Dermis blood vessel endothelial cell (primary cell): Measurements from ENCODE around the gene ZNF835. TPM values are rescaled to one million over a fixed set of nuclear protein-coding genes. Genes with fewer than 3 reads are reported as not detected.
"Not testable (repeated sequence)": the region's sequence is repeated elsewhere in the genome, so short reads cannot be mapped to it uniquely, and the experiment has no call there.

Source experiments
- DNase-seq: peaks from one replicate; pipeline ENCODE4 v3.0.0; 2010
- total RNA-seq: library from RNA; depleted of rRNA; stranded (reverse); fragments of >200 nt; gene quantifications from 2 replicates; pipeline ENCODE4 v1.2.3, GENCODE V29; 2014

Gene ZNF835
- 0.65 and 0.68 TPM in 2 replicates for total RNA-seq

DNA sequence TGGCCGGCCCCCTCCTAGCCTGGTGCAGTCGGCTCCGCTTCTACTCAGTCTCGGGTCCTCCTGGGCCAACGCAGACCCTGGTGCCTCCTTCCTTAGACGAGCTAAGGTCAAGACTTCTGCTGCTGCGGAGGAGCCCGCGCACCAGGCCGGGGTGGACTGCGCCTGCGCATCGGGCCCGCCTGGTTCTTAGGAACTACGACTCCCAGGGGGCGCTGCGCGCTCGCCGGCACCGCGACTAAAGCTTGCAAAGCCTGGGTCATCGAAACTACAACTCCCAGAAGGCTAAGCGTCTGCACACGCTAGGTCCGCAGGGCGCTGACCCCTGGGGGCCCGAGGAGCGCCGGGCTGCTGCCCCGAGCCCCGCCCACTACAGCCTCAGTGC lies at the start of gene ZNF835:
TSS of gene ZNF835 (minus strand) at position 145 of the 382 bp plus-strand sequence. CDS start 6,559 bp downstream, outside the sequence.
- DNase-seq, result peak; percentile 27

GRCh38 chr19:56720281-56720680 lies 48.7 kb upstream of the ZNF835 start:
- DNase-seq, result peak; percentile 35

DNA sequence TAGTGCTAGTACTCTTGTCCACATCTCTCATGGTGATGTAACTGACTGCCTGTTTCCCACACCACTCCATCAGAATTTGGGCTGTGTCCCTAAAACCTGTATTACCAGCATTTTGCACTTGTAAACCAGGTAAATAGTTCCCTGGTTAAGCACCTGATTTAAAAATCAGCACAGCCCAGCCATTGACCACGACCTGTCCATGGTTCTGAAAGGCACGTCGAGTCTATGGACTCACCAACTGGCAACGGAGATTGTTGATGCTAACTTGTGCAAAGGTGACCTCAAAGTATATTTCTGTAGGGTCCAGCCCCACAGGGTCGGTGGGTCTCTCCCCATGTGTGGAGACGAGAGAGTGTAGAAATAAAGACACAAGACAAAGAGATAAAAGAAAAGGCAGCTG lies 46.7 kb upstream of the ZNF835 start:
- no peak for DNase-seq

GRCh38 chr19:56712611-56713276 lies 41.2 kb upstream of the ZNF835 start:
- no peak for DNase-seq

- no peak for DNase-seq
Observed at GRCh38 chr19:56710437-56710836, 38.9 kb upstream of the ZNF835 start.

DNA sequence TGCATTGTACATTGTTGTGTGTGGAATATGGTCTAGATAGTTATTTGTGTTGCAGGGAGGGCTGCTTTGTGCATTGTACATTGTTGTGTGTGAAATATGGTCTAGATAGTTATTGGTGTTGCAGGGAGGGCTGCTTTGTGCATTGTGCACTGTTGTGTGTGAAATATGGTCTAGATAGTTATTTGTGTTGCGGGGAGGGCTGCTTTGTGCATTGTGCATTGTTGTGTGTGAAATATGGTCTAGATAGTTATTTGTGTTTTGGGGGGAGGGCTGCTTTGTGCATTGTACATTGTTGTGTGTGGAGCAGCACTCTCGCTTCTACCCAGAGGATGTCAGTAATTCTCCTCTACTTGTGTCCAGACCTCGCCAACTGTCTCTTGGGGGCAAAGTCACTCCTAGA lies 36.3 kb upstream of the ZNF835 start:
- DNase-seq, result no peak

- peak; percentile 3 for DNase-seq
Observed at GRCh38 chr19:56705939-56706338, 34.4 kb upstream of the ZNF835 start.

DNA sequence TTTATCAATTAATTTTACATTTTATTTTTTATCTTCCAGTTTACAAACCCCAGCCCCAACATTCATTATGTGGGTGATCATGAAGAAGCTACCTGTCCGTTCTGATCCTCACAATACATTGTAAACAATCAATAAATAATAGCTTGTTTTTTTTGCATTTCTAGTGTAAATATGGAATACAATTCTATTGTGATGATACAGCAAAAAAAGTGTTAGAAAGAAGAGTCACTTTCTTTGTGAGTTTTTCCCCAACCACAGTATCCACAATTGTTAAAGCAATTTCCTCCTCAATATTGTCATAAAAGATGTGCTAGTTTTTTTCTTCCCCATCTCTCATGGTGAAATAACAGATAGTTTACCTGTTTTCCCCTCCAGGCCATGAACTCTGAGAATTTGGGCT lies 30.3 kb upstream of the ZNF835 start:
- no peak for DNase-seq

DNA sequence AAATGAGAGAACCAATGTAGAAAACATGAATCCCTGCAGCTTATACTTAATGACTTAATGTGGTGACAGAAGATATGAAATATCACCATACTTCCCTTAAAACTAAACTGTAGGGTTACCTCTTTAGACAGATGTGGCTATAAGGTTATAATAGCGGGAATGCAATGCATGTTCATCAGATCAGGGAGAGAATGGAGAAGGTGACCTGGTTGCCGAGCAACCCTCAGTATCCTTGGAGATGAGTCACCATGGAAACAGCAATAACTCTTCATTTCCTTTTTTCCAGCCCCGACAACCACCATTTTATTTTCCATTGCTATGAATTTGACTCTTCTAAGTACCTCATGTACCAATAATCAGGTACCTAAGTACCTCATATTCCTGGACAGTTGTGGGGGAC lies 28.0 kb upstream of the ZNF835 start:
- DNase-seq, result no peak

DNA sequence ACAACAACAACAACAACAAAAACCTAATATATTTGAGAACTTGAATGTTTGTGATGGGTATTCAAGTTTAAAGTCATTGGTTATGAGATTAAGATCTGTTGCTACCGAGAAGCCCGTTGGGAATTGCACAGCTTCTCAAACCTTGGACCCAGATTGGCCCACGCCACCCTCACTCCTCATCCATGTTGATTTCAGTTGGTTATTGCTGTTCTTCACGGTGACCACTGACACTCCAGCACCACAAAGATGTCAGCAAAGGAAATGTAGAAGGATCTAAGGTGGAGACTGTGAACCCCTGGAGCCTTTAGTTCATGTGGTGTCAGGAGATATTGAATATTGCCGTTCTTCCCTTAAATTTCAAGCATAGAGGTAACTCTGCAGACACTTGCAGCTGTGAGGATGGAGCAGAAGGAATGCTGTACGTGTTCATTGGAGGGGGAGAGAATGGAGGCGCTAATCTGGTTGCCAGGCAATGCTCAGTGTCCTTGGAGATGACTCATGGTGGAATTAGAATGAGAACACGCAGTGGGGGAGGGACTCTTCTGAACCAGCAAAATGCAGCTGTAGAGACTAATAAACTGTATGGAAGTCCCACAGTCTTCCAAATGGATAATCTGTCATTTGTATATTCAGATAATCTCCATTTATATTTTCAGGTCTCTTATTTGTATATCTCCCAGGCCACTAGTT lies 20.8 kb upstream of the ZNF835 start:
- no peak for DNase-seq

DNA sequence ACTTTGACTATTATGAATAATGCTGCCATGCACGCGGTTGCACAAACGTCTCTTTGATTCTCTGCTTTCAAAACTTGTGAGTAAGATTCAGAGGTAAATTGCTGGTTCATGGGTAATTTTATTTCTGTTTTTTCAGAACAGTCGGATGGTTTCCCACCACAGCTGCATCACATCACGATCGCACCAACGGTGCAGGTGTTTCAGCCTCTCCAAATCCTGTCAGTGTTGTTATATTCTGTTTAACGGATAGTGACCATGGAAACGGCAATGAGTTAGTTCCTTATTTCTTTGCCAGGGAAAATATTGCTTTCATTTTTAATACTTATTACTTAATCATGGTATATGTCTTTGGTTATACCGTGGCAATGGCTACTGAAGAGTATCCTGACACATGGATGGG lies 19.1 kb upstream of the ZNF835 start:
- no peak for DNase-seq

DNA sequence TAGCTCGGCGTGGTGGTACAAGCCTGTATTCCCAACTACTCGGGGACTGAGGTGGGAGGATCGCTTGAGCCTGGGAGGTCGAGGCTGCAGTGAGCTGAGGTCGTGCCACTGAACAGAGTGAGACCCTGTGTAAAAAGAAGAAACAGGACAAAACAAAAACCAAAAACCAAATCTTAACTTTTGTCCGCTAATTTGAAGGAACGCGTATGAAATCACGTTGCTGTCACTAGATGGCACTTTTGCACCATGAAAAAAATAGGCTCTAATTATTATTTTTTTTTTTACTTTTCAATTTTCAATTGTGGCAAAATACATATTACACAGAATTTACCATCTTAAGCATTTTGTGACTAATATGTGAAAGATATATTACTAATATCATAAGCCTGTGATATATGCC lies 17.6 kb upstream of the ZNF835 start:
- DNase-seq, result no peak

- no peak for DNase-seq
Observed at GRCh38 chr19:56687031-56687430, 15.5 kb upstream of the ZNF835 start.

- no peak for DNase-seq
Observed at GRCh38 chr19:56683116-56683515, 11.6 kb upstream of the ZNF835 start.

DNA sequence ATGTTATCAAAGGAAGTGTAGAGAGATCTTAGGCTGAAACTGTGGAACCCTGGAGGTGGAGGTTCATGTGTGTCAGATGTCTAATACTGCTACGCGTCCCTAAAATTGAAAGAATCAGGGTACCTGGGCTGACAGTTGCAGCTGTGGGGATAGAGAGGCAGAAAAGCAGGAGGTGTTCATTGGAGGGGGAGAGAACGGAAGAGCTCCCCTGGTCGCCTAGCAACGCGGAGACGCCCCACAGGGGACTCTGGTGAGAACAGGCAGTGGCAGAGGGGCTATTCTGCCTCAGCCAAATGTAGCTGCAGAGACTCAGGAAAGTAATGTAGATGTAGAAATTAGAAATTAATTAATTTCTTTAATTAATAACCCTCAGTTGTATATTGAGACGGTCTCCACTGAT lies 10.1 kb upstream of the ZNF835 start:
- DNase-seq, result no peak

DNA sequence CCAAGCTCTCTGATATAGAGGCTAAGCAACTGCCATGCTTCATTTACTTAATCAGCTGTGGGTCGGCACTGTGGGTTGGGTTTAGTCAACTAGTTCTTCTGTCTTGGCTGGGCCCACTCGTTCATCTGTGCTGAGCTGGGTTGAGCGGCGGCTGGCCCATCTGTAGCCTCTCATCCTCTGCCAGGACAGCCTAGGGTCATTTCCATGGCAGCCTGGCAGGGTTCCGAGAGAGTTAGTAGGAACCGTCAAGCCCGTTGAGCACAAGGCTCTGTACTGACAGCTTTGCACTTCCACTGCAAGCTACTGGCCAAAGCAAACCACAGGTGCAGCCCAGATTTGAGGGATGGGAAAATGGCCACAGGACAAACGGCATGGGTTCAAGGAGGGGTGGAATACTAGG lies 6.6 kb upstream of the ZNF835 start:
- DNase-seq, result no peak

GRCh38 chr19:56672610-56673009 lies 1.1 kb upstream of the ZNF835 start:
- DNase-seq, result not testable (repeated sequence)

DNA sequence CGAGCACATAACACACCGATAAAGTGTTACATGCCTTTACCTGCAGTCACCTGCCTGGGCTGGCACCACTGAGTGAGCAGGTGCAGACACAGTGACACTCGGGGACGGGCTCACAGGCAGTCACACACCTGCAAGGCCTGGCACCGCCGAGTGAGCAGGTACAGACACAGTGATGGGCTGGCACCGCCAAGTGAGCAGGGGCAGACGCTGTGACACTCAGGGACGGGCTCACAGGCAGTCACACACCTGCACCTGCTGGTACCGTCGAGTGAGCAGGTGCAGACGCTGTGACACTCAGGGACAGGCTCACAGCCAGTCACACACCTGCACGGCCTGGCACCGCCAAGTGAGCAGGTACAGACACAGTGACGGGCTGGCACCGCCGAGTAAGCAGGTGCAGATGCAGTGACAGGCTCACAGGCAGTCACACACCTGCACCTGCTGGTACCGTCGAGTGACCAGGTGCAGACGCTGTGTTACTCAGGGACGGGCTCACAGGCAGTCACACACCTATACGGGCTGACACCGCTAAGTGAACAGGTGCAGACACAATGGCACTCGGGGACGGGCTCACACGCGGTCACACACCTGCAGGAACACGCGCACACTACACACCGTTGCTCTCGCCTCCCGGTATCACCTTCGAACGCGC lies 470 bp downstream of the ZNF835 start:
- no peak for DNase-seq

DNA sequence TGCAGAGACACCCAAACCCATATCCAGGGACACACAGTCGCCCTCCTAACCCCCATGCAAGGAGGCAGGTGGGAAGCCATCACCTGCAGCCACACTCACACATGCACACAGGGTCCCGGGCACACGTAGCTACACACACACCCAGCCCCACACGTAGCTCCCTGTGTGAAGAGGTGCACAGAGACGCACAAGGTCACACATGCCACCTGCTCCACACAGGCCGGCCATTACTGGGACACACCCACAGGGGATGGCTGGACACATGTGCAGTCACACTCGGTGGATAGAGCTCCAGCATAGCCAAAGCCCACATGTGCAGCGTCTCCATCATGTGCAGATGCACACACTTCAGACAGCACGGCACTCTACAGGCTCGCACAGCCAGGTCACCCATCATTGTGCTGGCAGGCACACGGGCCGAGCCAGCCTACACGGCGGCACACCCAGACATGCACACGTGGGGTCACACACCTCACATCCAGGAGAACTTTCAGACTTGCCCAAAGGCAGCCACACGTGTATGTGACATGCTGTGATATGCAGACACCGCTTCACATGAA lies 1.1 kb downstream of the ZNF835 start:
- DNase-seq, result no peak

- no peak for DNase-seq
Observed at GRCh38 chr19:56668676-56669075, 2.9 kb downstream of the ZNF835 start.

DNA sequence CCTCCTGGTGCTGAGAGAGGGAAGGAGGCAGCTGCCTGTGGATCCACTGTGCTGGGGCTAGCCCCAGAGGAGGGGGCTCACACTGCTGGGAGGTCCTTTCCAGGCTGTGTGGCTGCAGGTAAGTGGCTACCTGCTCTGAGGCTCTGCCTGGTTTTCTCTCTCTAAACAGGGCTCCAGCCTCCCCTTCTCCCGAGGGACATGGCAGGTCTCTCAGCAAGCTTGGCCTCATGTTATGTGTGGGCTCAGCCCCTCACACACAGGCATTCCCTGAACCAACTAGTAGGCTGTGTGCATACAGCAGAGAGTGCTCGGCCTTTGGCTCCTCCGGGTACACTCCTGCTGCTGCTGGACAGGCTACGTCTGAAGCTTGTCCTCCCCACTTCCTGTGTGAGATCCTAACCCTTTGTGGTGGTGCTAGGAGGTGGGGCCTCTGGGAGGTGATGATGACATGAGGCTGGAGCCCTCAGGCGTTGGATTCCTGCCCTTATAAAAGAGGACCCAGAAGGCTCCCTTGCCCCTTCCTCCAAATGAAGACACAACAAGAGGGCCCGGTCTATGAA lies 4.2 kb downstream of the ZNF835 start:
- no peak for DNase-seq

DNA sequence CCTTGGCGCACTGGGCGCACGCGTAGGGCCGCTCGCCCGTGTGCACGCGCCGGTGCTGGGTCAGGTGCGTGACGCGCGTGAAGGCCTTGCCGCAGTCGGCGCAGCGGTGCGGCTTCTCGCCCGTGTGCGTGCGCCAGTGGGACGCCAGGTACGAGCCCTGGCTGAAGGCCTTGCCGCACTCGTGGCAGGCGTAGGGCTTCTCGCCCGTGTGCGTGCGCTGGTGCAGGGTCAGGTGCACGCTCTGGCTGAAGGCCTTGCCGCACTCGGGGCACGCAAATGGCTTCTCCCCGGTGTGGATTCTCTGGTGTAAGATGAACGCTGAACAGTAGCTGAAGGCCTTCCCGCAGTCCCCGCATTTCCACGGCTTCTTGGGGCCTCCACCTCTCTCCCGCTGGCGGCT lies 7.0 kb downstream of the ZNF835 start:
- no peak for DNase-seq

DNA sequence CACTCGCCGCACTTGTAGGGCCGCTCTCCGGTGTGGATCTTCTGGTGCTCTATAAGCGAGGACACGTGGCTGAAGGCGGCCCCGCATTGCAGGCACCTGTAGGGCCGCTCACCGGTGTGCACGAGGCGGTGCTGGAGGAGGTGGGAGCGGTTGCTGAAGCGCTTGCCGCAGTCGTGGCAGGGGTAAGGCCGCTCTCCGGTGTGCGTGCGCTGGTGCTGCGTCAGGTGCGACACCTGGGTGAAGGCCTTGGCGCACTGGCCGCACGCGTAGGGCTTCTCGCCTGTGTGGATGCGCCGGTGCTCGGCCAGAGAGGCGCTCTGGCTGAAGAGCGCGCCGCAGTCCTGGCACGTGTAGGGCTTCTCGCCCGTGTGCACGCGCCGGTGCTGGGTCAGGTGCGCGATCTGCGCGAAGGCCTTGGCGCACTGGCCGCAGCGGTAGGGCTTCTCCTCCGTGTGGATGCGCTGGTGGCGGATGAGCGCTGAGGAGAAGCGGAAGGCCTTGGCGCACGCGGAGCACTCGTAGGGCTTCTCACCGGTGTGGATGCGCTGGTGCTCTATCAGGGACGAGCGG lies 7.5 kb downstream of the ZNF835 start:
- no peak for DNase-seq
